Endodermal cell (in vitro differentiated cells): ENCODE measurements around the gene TYSND1. TPM values are rescaled to one million over a fixed set of nuclear protein-coding genes. Genes with fewer than 3 reads are reported as not detected.

Experiments used
- DNase-seq: peaks from one replicate; pipeline ENCODE4 v3.0.0-alpha.2; 2017
- H3K27ac ChIP-seq: 2 replicates; pipeline ENCODE4 v1.5.1; 2013; ENCODE audit warnings: mild to moderate bottlenecking, low read depth, low read length, moderate library complexity
- H3K27me3 ChIP-seq: 2 replicates; pipeline ENCODE4 v1.6.1; 2013; ENCODE audit warnings: mild to moderate bottlenecking, low read length, moderate library complexity; ENCODE audit not compliant: insufficient read depth, control insufficient read depth, poor library complexity, severe bottlenecking
- H3K36me3 ChIP-seq: 2 replicates; pipeline ENCODE4 v1.7.0; 2013; ENCODE audit warnings: mild to moderate bottlenecking, low read length, moderate library complexity; ENCODE audit not compliant: control insufficient read depth, insufficient read depth
- H3K4me1 ChIP-seq: one replicate; pipeline ENCODE4 v1.7.0; 2013; ENCODE audit warnings: low read length; ENCODE audit not compliant: control insufficient read depth, insufficient read depth
- H3K4me3 ChIP-seq: 2 replicates; pipeline ENCODE4 v1.5.1; 2013; ENCODE audit warnings: mild to moderate bottlenecking, low read length, moderate library complexity
- H3K9ac ChIP-seq: 2 replicates; pipeline ENCODE4 v1.6.1; 2013; ENCODE audit warnings: mild to moderate bottlenecking, low read length, moderate library complexity; ENCODE audit not compliant: poor library complexity, severe bottlenecking; ENCODE audit errors: extremely low read depth
- H3K9me3 ChIP-seq: 2 replicates; pipeline ENCODE4 v1.6.1; 2013; ENCODE audit warnings: mild to moderate bottlenecking, low read length, moderate library complexity; ENCODE audit not compliant: control insufficient read depth
- H3K27ac Mint-ChIP-seq: 2 replicates; pipeline ENCODE4 v1.8.0; 2020; ENCODE audit warnings: mixed read lengths
- H3K27me3 Mint-ChIP-seq: 2 replicates; pipeline ENCODE4 v1.8.0; 2021; ENCODE audit warnings: mild to moderate bottlenecking, mixed read lengths; ENCODE audit not compliant: insufficient read depth
- H3K36me3 Mint-ChIP-seq: 2 replicates; pipeline ENCODE4 v1.8.0; 2020; ENCODE audit warnings: low read depth, mixed read lengths
- H3K4me1 Mint-ChIP-seq: 2 replicates; pipeline ENCODE4 v1.8.0; 2020; ENCODE audit warnings: mixed read lengths
- H3K4me3 Mint-ChIP-seq: 2 replicates; pipeline ENCODE4 v1.8.0; 2020; ENCODE audit warnings: mild to moderate bottlenecking, moderate library complexity, mixed read lengths
- H3K9me3 Mint-ChIP-seq: 2 replicates; pipeline ENCODE4 v1.8.0; 2020; ENCODE audit warnings: mild to moderate bottlenecking, mixed read lengths
- CTCF ChIP-seq: fragments of 200-600 bp; sonication (generic); conservative IDR thresholded peaks from 2 replicates; pipeline ENCODE4 v1.5.0; 2021; ENCODE audit warnings: antibody characterized with exemption, mild to moderate bottlenecking
- WGBS, 2 experiments: methylation state at CpG; one replicate each; pipeline versions ENCODE4 v1.1.5 to v1.1.7; 2013; ENCODE audit warnings: missing lambda C conversion rate in 2 of 2, mixed read lengths in 1 of 2; ENCODE audit not compliant: insufficient coverage in 1 of 2, insufficient read length in 1 of 2; 5-methylcytosine and 5-hydroxymethylcytosine counted together
- total RNA-seq, 2 donors: library from RNA; stranded (reverse); fragmentation: NEBNext Ultra II Directional in 1 of 2; extraction: Animal tissue kit (Norgen Biotek cat#: 25700) in 1 of 2; gene quantifications; 2 replicates in 1 of 2; 3 replicates in 1 of 2; pipeline ENCODE4 v1.2.1, GENCODE V29; 2021

Gene TYSND1
- total RNA-seq, 2 donors from 2014 or later = 13.1 to 13.6 TPM

- no peaks in the 10 kb centered on the region for H3K9me3 Mint-ChIP-seq
- DNase-seq = no peak
- peaks cover 5% of the 10 kb centered on the region for H3K27me3 Mint-ChIP-seq
- H3K27me3 ChIP-seq = peaks cover 8% of the 10 kb centered on the region
- no peak overlapping the region for H3K27ac Mint-ChIP-seq
- peaks cover 2% of the 10 kb centered on the region for H3K36me3 Mint-ChIP-seq
- H3K9ac ChIP-seq = no peak overlapping the region
- H3K9me3 ChIP-seq = no peaks in the 10 kb centered on the region
- no peak for TF ChIP-seq CTCF
- peaks cover 12% of the 10 kb centered on the region for H3K4me1 Mint-ChIP-seq
- H3K27ac ChIP-seq = no peak overlapping the region
- no peaks in the 10 kb centered on the region for H3K4me1 ChIP-seq
- no peak overlapping the region for H3K4me3 Mint-ChIP-seq
- 75 to 83% methylated on average over 3 to 5 of the region's 5 CpGs for WGBS, 2 experiments
- H3K4me3 ChIP-seq = no peak overlapping the region
- H3K36me3 ChIP-seq = no peaks in the 10 kb centered on the region
These were observed 6.2 kb downstream of the TYSND1 start for GRCh38 chr10:70140297-70140696.

GRCh38 chr10:70139997-70140250 lies 6.6 kb downstream of the TYSND1 start:
- Mint-ChIP-seq H3K9me3 (no peaks in the 10 kb centered on the region), H3K4me3 (no peak overlapping the region), H3K4me1 (peaks cover 12% of the 10 kb centered on the region), H3K36me3 (peaks cover 2% of the 10 kb centered on the region), H3K27me3 (peaks cover 8% of the 10 kb centered on the region), H3K27ac (no peak overlapping the region)
- no peak for TF ChIP-seq CTCF
- no peak for DNase-seq
- 97 to 100% methylated on average over 2 to 6 of the region's 6 CpGs for WGBS, 2 experiments
- H3K9ac ChIP-seq = no peak overlapping the region
- H3K4me1 ChIP-seq = no peaks in the 10 kb centered on the region
- no peaks in the 10 kb centered on the region for H3K36me3 ChIP-seq
- H3K4me3 ChIP-seq = no peak overlapping the region
- no peak overlapping the region for H3K27ac ChIP-seq
- no peaks in the 10 kb centered on the region for H3K9me3 ChIP-seq
- peaks cover 8% of the 10 kb centered on the region for H3K27me3 ChIP-seq

- TF ChIP-seq CTCF = peak; percentile 41
- H3K27ac Mint-ChIP-seq = no peak overlapping the region
- peaks cover 10% of the 10 kb centered on the region for H3K4me1 Mint-ChIP-seq
- Histone ChIP-seq H3K9ac (no peak overlapping the region), H3K27ac (no peak overlapping the region), H3K9me3 (no peaks in the 10 kb centered on the region), H3K4me3 (no peak overlapping the region), H3K27me3 (peaks cover 7% of the 10 kb centered on the region), H3K4me1 (no peaks in the 10 kb centered on the region), H3K36me3 (no peaks in the 10 kb centered on the region)
- peaks cover 8% of the 10 kb centered on the region for H3K27me3 Mint-ChIP-seq
- 92 to 94% methylated on average over 9 to 11 of the region's 11 CpGs for WGBS, 2 experiments
- H3K9me3 Mint-ChIP-seq = no peaks in the 10 kb centered on the region
- H3K4me3 Mint-ChIP-seq = no peak overlapping the region
- no peak for DNase-seq
- H3K36me3 Mint-ChIP-seq = peaks cover 2% of the 10 kb centered on the region
These were observed 7.1 kb downstream of the TYSND1 start for GRCh38 chr10:70139151-70139996.
